ENCODE measurements around the gene DCC. TPM values are rescaled to one million over a fixed set of nuclear protein-coding genes. Genes with fewer than 3 reads are reported as not detected.

Gene DCC
- total and polyA plus RNA-seq, 10 donors, result 0.03 to 9.2 (median 0.91) TPM; not detected in 1

DNA sequence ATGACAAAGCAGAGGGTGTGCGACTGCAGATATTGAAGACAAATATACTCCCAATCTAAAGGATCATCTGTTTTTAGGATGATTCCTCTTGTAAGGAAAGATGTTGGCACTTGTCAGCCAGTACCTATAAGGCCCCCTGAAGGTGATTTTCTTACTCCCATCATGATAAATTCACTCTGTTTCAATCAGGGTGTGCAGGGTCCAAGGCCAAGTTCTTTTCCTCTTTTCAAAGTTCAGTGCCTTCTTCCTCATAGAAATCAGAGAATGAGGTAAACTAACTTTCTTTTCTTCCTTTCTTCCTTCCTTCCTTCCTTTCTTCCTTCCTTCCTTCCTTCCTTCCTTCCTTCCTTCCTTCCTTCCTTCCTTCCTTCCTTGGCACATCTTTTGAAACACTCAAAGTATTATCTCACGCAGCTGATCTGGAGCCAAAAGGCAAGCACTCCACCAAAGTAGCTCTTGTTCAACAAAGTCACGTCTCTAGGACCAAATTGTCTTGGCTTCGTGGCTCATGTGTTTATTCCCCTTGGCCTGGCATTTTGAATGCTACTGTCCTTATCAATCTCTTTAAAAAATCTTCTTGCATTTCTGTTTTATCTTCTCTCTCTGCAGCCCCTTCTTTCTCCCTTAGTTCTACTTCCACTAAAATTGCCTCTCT, 87.7 kb downstream of the DCC start:
- TF ChIP-seq POLR2A (IDR thresholded peaks at IDR 0.05) (no peak), POLR2AphosphoS5 (IDR thresholded peaks at IDR 0.05) (no peak)
- TF ChIP-seq, protein P1, sequence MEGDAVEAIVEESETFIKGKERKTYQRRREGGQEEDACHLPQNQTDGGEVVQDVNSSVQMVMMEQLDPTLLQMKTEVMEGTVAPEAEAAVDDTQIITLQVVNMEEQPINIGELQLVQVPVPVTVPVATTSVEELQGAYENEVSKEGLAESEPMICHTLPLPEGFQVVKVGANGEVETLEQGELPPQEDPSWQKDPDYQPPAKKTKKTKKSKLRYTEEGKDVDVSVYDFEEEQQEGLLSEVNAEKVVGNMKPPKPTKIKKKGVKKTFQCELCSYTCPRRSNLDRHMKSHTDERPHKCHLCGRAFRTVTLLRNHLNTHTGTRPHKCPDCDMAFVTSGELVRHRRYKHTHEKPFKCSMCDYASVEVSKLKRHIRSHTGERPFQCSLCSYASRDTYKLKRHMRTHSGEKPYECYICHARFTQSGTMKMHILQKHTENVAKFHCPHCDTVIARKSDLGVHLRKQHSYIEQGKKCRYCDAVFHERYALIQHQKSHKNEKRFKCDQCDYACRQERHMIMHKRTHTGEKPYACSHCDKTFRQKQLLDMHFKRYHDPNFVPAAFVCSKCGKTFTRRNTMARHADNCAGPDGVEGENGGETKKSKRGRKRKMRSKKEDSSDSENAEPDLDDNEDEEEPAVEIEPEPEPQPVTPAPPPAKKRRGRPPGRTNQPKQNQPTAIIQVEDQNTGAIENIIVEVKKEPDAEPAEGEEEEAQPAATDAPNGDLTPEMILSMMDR (IDR thresholded peaks at IDR 0.05 in 8 of 11, conservative IDR thresholded peaks at IDR 0.05 in 3 of 11), result no peak
- H3K27me3 ChIP-seq (replicated peaks in 1 of 7), result no peaks in the 10 kb centered on the region
- intact Hi-C loops (cut with DNase I; ENCODE audit: low total_unique reads), result no loop called here
- no peak for DNase-seq
- no peak overlapping the region for H3K27ac ChIP-seq
- no peaks in the 10 kb centered on the region for H3K4me1 ChIP-seq
- WGBS, 5 donors, result 71 to 88% (median 77%) methylated on average over 4 of the region's 4 CpGs
- no peaks in the 10 kb centered on the region for H3K9me3 ChIP-seq
- H3K4me3 ChIP-seq, result no peak overlapping the region
- no peaks in the 10 kb centered on the region for H3K36me3 ChIP-seq

DNA sequence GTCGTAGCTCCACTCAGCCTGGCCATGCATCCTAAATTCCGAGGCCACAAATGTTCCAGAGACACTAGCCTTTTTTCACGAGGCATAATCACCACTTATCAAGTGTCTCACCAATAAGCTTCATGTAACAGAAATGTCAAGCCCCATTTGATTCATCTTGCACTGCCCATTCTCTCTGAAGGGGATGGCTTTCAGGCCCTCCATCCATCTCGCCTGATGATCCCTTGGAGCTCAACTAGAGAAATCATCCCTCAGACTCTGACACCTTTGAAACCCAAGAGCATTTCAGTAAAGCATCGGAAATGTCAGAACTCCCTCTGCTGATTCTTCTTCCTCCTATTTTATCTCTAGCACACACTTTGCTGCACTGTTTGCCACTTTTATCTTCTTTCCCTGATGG, 91.7 kb downstream of the DCC start:
- no peak overlapping the region for H3K27ac ChIP-seq

DNA sequence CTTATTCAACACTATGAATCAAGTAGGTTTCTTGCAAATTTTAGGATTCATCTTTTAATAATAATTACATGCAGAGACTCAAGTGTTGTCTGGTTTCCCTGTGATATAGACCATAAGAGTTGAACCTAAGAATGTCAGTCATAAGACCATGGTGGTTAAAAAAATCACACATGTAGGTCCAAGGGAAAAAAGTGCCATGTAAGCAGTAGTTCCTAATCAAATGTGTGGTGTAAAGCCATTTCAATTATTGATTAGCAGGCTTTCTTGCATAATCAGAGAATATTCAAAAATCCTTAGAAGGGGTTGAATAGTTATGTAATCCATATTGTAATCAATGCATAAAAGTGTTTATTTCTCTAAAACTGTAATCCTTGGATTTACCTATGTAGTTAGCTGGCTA, 93.8 kb downstream of the DCC start:
- Histone ChIP-seq H3K4me3 (no peak overlapping the region), H3K4me1 (no peaks in the 10 kb centered on the region), H3K36me3 (no peaks in the 10 kb centered on the region), H3K27me3 (replicated peaks in 1 of 7) (no peaks in the 10 kb centered on the region), H3K27ac (no peak overlapping the region), H3K9me3 (no peaks in the 10 kb centered on the region)
- TF ChIP-seq, protein P1 (IDR thresholded peaks at IDR 0.05 in 8 of 11, conservative IDR thresholded peaks at IDR 0.05 in 3 of 11), result no peak
- TF ChIP-seq POLR2A (IDR thresholded peaks at IDR 0.05) (no peak), POLR2AphosphoS5 (IDR thresholded peaks at IDR 0.05) (no peak)
- intact Hi-C loops (cut with DNase I; ENCODE audit: low total_unique reads), result loop anchor here (10.0 kb wide), 1 partner anchor 81 kb away; no protein-coding TSS in a partner anchor
- DNase-seq, result no peak

More for the DNA sequence above, 91.7 kb downstream of the DCC start:
- H3K27me3 ChIP-seq (replicated peaks in 1 of 7), result no peaks in the 10 kb centered on the region
- H3K4me1 ChIP-seq, result no peaks in the 10 kb centered on the region
- TF ChIP-seq POLR2AphosphoS5 (IDR thresholded peaks at IDR 0.05) (no peak), POLR2A (IDR thresholded peaks at IDR 0.05) (no peak)
- TF ChIP-seq, protein P1 (IDR thresholded peaks at IDR 0.05 in 8 of 11, conservative IDR thresholded peaks at IDR 0.05 in 3 of 11), result no peak
- no peaks in the 10 kb centered on the region for H3K9me3 ChIP-seq
- DNase-seq, result no peak
- intact Hi-C loops (cut with DNase I; ENCODE audit: low total_unique reads), result loop anchor here (10.0 kb wide), 1 partner anchor 83 kb away; no protein-coding TSS in a partner anchor
- WGBS, 5 donors, result 37 to 62% (median 53%) methylated on average over 5 of the region's 5 CpGs
- no peaks in the 10 kb centered on the region for H3K36me3 ChIP-seq
- no peak overlapping the region for H3K4me3 ChIP-seq

DNA sequence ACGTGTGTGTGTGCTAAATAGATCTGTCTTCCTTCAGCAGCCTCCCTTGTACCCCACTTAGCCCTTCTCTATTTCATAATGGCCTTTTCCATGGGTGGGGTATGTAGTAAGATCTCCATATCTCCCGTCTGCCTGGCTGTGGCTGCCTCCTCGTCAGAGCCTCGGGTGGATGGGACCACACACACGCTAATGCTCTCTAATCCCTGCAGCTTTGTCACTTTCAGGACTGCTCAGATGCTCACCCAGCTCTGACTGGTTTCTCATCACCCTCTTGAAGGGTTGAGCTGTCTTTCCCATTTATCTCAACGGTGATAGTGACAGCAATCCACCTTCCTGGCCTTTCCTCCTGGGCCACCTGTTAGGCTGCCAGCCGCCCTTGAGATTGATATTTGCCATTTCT, 95.3 kb downstream of the DCC start:
- DNase-seq, result no peak
- intact Hi-C loops (cut with DNase I; ENCODE audit: low total_unique reads), result loop anchor here (10.0 kb wide), 1 partner anchor 80 kb away; no protein-coding TSS in a partner anchor
- H3K9me3 ChIP-seq, result no peaks in the 10 kb centered on the region
- TF ChIP-seq, protein P1 (IDR thresholded peaks at IDR 0.05 in 8 of 11, conservative IDR thresholded peaks at IDR 0.05 in 3 of 11), result no peak
- TF ChIP-seq POLR2AphosphoS5 (IDR thresholded peaks at IDR 0.05), result no peak
- no peak for TF ChIP-seq POLR2A (IDR thresholded peaks at IDR 0.05)
- H3K4me1 ChIP-seq, result no peaks in the 10 kb centered on the region
- no peaks in the 10 kb centered on the region for H3K27me3 ChIP-seq (replicated peaks in 1 of 7)
- H3K27ac ChIP-seq, result no peak overlapping the region
- WGBS, 5 donors, result 51 to 66% (median 62%) methylated on average over 7 of the region's 7 CpGs
- no peak overlapping the region for H3K4me3 ChIP-seq
- H3K36me3 ChIP-seq, result no peaks in the 10 kb centered on the region

Measured in spleen (tissue), 11 donors.